HG03060 (cell line): ENCODE data around the gene NEGR1.
A peak's percentile ranks its signal among the peaks of the same experiment; 100 is the strongest.

Experiments used
- ATAC-seq: cut with Tn5 transposase; IDR thresholded peaks from one replicate; pipeline ENCODE4 v1.9.1; 2021; ENCODE audit warnings: low read depth, moderate number of reproducible peaks; ENCODE audit not compliant: unreplicated experiment

Gene NEGR1

DNA sequence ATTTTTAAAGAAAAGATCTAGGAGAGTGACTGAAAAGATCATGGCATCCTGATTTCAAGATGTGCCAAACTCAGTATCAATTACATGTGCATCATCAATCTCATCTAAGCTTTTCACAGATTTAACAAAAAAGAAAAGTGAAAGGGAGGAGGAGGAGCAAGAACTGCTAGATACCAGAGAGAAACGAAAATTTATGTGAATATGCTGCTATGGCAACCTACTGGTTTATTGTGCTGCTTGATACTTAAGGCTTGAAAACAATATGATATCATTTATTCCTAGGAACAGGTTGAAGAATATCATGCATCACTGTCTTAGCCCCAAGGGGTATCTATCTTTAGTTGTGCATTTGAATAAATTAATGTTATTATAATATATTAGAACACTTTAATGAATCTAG lies 683.0 kb downstream of the NEGR1 start:
- ATAC-seq, result no peak

- ATAC-seq, result no peak
Observed at GRCh38 chr1:71593523-71593922, 688.8 kb downstream of the NEGR1 start.

- ATAC-seq, result no peak
Observed at GRCh38 chr1:71592646-71593274, 689.6 kb downstream of the NEGR1 start.

DNA sequence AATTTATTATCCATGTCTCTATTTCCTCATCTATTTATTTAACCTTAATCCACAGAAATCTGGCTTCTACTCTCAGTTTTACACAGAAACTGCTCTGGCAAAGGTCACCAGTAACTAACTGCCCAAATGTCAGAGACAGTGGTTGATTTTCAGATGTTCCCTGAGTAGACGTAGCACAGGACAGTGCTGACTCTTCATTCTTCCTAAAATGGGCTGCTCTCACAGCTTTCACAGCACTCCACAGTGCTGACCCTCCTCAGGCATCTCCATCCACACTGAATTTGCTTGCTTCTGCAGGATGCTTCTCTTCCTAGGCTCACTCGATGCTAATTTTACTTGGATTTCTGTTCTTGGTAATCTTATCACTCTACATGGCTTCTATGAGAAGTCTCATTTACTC lies 693.3 kb downstream of the NEGR1 start:
- no peak for ATAC-seq

- ATAC-seq, result no peak
Observed at GRCh38 chr1:71587961-71588360, 694.4 kb downstream of the NEGR1 start.

DNA sequence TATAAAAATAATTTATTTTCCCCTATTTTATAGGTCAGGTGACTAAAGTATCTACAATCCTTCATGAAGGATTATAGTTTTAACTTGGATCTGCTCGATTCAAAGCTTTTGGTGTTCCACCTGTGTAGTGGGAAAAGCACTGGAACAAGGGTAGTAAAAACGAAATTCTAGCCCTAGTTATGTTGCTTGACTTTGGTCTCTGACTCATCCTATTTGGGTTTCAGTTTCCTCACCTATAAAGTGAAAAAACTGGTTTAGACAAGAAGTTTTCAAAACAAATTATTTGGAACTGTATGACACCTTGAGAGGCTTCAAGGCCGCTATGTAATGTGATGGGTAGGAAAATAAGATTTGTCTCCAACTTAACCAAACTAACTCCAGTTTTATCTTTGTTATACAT lies 696.3 kb downstream of the NEGR1 start:
- ATAC-seq, result no peak

DNA sequence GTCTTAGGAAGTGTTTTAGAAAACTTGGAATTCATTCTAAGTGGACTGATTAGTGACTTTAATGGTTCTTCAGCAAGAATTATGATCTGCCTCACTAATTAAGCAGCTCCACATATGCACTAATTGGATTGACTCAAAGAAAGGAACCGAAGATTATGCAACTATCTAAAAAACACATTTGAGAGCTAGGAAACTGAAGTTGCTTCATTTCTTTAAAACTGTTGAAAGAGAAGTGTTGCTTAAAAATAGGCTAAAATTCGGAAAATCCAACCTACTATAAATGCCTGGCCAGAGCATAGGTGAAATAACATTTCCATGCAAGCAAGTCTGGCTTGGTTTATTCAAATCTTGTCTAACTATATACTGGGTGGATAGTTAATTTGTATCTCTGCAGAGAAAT lies 698.6 kb downstream of the NEGR1 start:
- ATAC-seq, result no peak

DNA sequence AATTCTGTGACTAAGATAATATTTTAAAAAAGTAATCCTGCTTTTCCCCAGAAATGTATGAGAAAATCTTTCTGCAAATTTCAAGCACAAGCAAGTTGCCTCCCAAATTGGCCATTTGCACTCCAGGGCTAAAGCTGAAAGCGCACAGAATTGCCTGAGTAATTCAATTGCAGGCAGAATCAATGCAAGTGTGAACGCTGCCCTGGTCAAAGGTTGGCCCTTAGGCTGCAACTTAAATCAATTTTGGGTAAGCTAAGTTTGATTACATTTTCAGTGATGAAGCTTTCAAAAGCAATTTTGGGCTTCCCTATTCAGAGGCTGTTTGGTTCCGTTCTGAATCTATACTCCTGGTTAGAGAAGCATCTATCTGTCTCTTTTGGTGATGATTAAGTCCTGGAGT lies 699.7 kb downstream of the NEGR1 start:
- ATAC-seq, result no peak

DNA sequence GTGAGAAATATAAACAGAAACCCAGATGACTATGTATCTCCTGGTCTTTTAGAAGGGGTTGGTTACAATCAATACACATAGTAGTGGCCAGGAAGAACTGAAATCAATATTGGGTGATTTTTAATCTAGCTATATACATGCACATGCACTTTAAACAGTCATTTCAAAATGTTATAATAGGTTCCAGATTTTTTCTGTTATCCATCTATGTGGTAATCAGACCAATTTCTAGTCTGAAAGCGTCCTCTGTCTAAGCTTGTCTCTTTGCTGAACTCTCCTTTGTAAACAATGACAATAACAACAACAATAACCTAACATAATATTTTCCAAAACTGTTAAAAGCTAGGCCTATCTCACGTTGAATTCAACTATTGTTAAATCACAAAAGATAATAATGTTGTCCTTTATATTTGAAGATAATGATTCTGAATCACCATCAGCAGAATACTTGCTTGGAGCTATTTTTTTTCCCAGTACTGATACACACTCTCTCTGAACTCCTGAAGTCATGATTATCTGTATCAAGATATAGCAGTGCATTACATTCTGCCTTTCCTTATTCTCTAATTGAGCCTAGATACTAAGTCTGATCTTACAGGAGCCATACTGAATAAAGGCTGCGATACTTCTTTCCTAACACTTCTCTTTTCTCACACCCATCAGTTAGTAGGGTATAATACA lies 704.7 kb downstream of the NEGR1 start:
- no peak for ATAC-seq

- peak; percentile 74 for ATAC-seq
Observed at GRCh38 chr1:71572038-71572437, 710.3 kb downstream of the NEGR1 start.

DNA sequence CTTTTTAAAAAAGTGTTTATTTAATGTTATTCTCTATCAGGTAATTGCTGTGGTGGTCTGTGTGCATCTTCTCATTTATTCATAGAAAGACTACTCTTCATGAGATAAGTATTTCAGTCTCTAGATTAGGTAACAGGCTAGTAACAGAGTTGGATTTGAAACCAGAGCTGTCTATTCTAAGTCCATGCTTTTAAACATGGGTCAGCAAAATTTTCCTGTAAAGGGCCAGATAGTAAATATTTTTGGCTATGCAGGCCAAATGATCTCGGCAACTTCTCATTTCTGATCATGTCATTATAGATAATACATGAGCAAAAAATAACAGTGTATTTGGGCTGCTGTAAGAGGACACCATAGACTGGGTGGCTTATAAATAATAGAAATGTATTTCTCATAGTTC lies 715.9 kb downstream of the NEGR1 start:
- no peak for ATAC-seq

DNA sequence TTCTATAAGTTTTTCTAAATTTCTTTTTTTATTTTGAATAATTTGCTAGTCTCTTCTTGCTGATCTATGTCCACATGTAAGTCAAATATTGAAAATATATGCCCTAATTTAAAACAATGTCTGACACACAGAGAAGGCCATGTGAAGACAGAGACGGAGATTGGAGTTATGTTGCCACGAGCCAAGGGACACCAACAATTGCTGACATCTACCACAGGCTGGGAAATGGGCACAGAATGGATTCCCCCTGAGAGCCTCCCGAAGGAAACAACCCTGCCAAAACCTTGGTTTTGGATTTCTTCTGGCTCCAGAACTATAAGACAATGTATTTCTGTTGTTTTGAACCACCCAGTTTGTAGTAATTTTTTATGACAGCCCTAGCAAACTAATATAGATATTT lies 716.5 kb downstream of the NEGR1 start:
- ATAC-seq, result no peak

DNA sequence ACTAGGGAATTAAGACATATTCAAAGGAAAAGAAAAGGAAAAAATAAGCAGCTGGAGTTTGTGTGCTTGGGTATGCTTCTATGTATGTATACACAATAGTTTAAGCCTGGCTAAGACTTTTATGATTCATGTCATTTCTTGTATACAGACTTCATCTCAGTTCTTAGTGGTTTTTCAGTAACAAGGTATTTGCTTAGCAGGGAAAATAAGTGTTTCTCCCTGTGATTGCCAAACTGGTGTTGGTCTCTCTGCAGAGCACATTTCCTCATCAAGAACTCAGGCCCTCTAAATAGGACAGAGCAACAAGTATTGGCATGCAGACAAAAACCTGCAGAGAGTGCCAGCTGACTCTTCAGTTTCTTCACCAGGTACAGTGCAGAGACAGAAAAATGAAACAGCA lies 717.1 kb downstream of the NEGR1 start:
- no peak for ATAC-seq

- no peak for ATAC-seq
Observed at GRCh38 chr1:71562298-71562697, 720.0 kb downstream of the NEGR1 start.

- no peak for ATAC-seq
Observed at GRCh38 chr1:71561729-71562128, 720.6 kb downstream of the NEGR1 start.

- ATAC-seq, result no peak
Observed at GRCh38 chr1:71561206-71561605, 721.1 kb downstream of the NEGR1 start.

GRCh38 chr1:71559880-71560279 lies 722.5 kb downstream of the NEGR1 start:
- ATAC-seq, result no peak

GRCh38 chr1:71557138-71557537 lies 725.2 kb downstream of the NEGR1 start:
- no peak for ATAC-seq

DNA sequence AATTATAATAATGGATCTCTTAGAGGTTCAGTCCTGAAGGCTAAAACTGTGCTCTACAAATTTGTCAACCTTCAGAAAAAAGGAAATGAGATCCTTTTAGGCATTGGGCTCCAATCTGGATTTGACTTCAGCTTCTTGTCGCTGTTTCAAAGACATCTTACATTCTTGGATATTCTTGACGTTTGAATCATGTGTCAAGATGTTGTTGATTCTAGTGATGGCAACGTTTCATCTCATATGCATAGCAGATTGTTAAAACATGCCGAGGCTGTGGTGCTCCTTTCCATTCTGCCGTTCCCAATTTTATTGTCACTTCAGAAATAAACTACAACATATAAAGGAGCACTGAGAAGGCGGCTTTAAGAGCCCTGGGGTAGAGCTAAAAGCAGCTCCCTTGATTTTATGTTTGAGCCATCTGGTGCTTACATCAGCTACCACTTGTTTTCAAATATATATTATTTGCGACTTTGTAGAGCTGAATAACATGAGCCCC lies 733.9 kb downstream of the NEGR1 start:
- ATAC-seq, result no peak

DNA sequence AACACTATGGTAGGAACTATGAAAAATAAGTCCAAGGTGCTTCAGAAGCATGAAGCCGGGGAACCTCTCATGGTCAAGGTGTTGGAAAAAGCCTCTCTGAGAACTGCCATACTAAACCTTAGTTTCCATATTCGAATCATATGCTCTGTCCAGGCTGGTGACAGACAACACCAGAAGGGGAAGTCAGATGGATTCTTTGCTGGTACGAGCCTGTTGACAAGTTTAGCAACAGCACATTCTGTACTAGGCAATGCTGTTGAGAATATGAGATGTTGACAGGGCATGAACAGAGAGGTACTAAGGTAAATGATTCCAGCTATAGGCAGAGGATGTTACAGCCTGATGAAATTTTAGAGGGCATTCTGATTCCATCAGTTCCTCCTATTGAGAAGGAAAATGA lies 740.2 kb downstream of the NEGR1 start:
- no peak for ATAC-seq

- no peak for ATAC-seq
Observed at GRCh38 chr1:71533950-71534349, 748.4 kb downstream of the NEGR1 start.

GRCh38 chr1:71532343-71532742 lies 750.0 kb downstream of the NEGR1 start:
- ATAC-seq, result no peak
